ENCODE data around the gene CYB5R4.
A peak's percentile ranks its signal among the peaks of the same experiment; 100 is the strongest.

DNA sequence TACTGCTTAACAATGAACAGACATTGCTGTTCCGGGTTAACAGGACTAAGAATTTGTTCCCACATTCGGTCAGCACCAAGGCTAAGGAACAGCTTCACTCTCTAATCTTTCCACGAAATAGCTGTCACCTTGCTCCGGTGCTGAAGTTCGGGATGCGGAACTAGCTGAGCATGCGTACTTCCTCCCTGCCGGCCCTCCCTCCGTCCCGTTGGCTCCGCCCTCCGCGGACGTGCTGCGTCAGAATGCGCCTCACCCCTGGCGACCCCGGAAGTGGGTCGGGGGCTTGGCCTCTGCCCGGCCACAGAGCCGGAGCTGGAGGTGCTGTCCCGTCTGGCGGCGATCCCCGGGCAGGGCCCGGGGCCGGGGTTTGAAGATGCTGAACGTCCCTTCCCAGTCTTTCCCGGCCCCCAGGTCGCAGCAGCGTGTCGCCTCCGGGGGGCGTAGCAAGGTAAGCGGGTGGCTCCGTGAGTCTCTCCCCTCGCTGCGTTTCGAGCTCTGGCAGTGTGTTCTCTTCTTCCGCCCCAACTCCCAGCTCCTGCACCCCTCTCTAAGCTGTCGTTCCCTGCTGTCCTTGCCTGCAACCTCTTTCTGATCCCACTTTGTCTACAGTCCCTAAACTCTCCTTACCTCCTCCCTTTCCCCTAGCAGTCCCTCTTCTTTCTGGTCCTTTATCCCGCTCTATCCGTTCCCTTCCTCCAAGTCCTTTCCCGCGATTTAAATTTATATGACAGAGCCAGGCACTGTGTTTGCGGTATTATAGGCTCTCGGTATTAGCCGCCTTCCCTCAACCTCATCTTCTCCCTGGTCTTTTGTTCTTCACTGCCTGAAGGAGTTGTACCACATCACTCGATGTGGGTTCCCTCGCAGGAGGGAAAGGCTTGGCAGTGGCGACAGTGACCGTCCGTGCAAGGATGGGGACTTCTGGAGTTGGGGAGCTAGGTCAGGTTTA lies at the start of gene CYB5R4:
- TF ChIP-seq, protein P1, sequence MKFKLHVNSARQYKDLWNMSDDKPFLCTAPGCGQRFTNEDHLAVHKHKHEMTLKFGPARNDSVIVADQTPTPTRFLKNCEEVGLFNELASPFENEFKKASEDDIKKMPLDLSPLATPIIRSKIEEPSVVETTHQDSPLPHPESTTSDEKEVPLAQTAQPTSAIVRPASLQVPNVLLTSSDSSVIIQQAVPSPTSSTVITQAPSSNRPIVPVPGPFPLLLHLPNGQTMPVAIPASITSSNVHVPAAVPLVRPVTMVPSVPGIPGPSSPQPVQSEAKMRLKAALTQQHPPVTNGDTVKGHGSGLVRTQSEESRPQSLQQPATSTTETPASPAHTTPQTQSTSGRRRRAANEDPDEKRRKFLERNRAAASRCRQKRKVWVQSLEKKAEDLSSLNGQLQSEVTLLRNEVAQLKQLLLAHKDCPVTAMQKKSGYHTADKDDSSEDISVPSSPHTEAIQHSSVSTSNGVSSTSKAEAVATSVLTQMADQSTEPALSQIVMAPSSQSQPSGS (IDR thresholded peaks at IDR 0.05; ENCODE audit: low read length), result no peak
- TF ChIP-seq SRF (IDR thresholded peaks at IDR 0.05; ENCODE audit: low read depth, low read length) (0 out of 2 replicates have a peak, but pooled peaks have one; percentile 10), POLR2A (IDR thresholded peaks at IDR 0.05; ENCODE audit: control extremely low read depth in 1 of 2, low read depth in 2 of 2, low read length in 2 of 2) (peak in 1 of 2 experiments; percentile 86; a peak in 2 of 3 replicates), RBBP5 (IDR thresholded peaks at IDR 0.05; ENCODE audit: borderline replicate concordance, low read depth, low read length) (peak; percentile 98), KDM1A (IDR thresholded peaks at IDR 0.05; ENCODE audit: borderline replicate concordance, low read length) (no peak)
- TF ChIP-seq, protein P2, sequence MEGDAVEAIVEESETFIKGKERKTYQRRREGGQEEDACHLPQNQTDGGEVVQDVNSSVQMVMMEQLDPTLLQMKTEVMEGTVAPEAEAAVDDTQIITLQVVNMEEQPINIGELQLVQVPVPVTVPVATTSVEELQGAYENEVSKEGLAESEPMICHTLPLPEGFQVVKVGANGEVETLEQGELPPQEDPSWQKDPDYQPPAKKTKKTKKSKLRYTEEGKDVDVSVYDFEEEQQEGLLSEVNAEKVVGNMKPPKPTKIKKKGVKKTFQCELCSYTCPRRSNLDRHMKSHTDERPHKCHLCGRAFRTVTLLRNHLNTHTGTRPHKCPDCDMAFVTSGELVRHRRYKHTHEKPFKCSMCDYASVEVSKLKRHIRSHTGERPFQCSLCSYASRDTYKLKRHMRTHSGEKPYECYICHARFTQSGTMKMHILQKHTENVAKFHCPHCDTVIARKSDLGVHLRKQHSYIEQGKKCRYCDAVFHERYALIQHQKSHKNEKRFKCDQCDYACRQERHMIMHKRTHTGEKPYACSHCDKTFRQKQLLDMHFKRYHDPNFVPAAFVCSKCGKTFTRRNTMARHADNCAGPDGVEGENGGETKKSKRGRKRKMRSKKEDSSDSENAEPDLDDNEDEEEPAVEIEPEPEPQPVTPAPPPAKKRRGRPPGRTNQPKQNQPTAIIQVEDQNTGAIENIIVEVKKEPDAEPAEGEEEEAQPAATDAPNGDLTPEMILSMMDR (IDR thresholded peaks at IDR 0.05; ENCODE audit: control extremely low read depth in 1 of 3, insufficient read depth in 1 of 3, low read depth in 1 of 3, low read length in 3 of 3), result peak in 2 of 3 experiments; percentile 14 to 35; a peak in 1 of 4 replicates
